Lung (tissue), 12 donors: ENCODE data around the gene AK2. TPM values are rescaled to one million over a fixed set of nuclear protein-coding genes. Genes with fewer than 3 reads are reported as not detected.

Experiments used
- ATAC-seq: fragments of 200-7000 bp; cut with Tn5 transposase; one replicate; pipeline ENCODE4 v1.9.1; 2020; ENCODE audit warnings: moderate number of reproducible peaks; ENCODE audit not compliant: insufficient read depth, low FRiP score
- DNase-seq, 3 donors: peaks; one replicate each; pipeline ENCODE4 v3.0.0-alpha.2; 2013 to 2017
- H3K27ac ChIP-seq, 2 donors: one replicate each; pipeline ENCODE4 v1.5.1; 2013; ENCODE audit warnings: mild to moderate bottlenecking in 2 of 2, moderate library complexity in 2 of 2, control low read depth in 1 of 2, inconsistent platforms in 1 of 2, low read depth in 1 of 2, low read length in 1 of 2
- H3K27me3 ChIP-seq, 3 donors: one replicate each; pipeline ENCODE4 v1.5.1; 2013; ENCODE audit warnings: low read length in 2 of 3; ENCODE audit not compliant: control insufficient read depth in 3 of 3, insufficient read depth in 3 of 3
- H3K36me3 ChIP-seq, 4 donors: one replicate each; pipeline ENCODE4 v1.5.1; 2013; ENCODE audit warnings: low read length in 4 of 4, mild to moderate bottlenecking in 1 of 4, moderate library complexity in 1 of 4; ENCODE audit not compliant: control insufficient read depth in 4 of 4, insufficient read depth in 4 of 4
- H3K4me1 ChIP-seq, 5 donors: one replicate each; pipeline ENCODE4 v1.5.1; 2013; ENCODE audit warnings: low read length in 5 of 5, mild to moderate bottlenecking in 2 of 5, moderate library complexity in 1 of 5; ENCODE audit not compliant: control insufficient read depth in 5 of 5, insufficient read depth in 5 of 5
- H3K4me3 ChIP-seq: one replicate; pipeline ENCODE4 v1.5.1; 2013; ENCODE audit warnings: mild to moderate bottlenecking, control low read depth, moderate library complexity
- H3K9ac ChIP-seq, 2 donors: one replicate each; pipeline ENCODE4 v1.5.1; 2013; ENCODE audit warnings: low read length in 2 of 2, control low read depth in 1 of 2; ENCODE audit not compliant: insufficient read depth in 1 of 2
- H3K9me3 ChIP-seq, 4 donors: one replicate each; pipeline ENCODE4 v1.5.1; 2013; ENCODE audit warnings: low read length in 3 of 4, mild to moderate bottlenecking in 1 of 4, moderate library complexity in 1 of 4; ENCODE audit not compliant: control insufficient read depth in 4 of 4, insufficient read depth in 3 of 4
- WGBS, 2 donors: extraction: QIAGEN DNeasy Blood & Tissue Kit; methylation state at CpG; one replicate each; pipeline ENCODE4 v1.1.7; 2013; 5-methylcytosine and 5-hydroxymethylcytosine counted together
- polyA plus RNA-seq, 2 donors: library from polyadenylated mRNA; stranded (reverse); fragments of 200-250 nt; gene quantifications; one replicate each; pipeline ENCODE4 v1.2.1, GENCODE V29; 2013
- total RNA-seq, 2 donors: library from RNA; depleted of rRNA in 1 of 2; stranded (reverse); fragments of >200 nt in 1 of 2; gene quantifications; one replicate each; pipeline ENCODE4 v1.2.1, GENCODE V29; 2014 to 2021
- TF ChIP-seq, protein P1 (sequence below): IDR thresholded peaks from 2 replicates; pipeline ENCODE4 v1.5.1; 2012; ENCODE audit warnings: mild to moderate bottlenecking; ENCODE audit errors: control extremely low read depth, extremely low read depth
- donor health status: control.
- donor health status: control.
- donor health status: Bipolar disorder and iron deficiency.
- donor health status: healthy.
- donor health status: DM: yes; HTN: yes; CAD: no.

AK2 gene
- total and polyA plus RNA-seq, 4 donors: 86.8 to 127 (median 101) TPM

DNA sequence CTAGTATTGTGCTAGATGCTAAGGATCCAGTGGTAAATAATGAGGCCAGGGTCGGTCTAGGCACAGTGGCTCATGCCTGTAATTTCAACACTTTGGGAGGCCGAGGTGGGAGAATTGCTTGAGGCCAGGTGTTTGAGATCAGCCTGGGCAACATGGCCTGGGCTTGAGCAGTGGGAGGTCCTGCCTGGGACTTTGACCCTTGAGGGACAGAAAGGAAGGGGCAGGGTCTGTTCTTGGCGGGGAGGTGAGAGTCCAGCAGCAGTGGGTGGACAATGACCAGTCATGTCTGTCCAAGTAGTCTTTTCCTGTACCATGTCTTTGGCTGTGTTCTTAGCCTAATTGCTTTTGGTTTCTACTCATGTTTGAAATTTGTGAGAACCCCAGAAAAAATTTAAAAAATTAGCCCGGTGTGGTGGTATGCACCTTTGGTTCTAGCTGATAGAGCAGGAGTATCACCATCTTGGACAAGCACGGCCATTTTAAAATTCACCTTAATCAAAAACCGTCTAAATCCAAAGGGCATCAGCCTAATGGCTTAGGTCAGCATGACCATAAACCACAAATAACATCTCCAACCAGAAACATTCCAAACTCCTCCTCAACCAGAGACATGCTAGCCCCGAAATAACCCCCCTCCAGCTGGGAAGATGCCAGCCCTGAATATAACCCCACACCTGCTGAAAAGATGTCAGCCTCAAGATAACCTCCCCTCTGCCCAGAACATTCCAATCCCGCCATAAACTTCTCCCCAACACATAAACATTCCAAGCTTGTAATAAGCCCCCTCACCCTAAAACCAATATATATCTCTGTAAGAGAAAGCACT is 6.8 kb upstream of the AK2 start:
- Histone ChIP-seq H3K4me1 (peaks cover 0 to 5% (median 0%) of the 10 kb centered on the region in 5 donors), H3K4me3 (no peak overlapping the region), H3K9me3 (no peaks in the 10 kb centered on the region), H3K36me3 (no peaks in the 10 kb centered on the region), H3K27me3 (no peaks in the 10 kb centered on the region), H3K27ac (no peak overlapping the region), H3K9ac (no peak overlapping the region)
- WGBS, 2 donors: 77 to 86% methylated on average over 8 of the region's 8 CpGs
- TF ChIP-seq, protein P1, sequence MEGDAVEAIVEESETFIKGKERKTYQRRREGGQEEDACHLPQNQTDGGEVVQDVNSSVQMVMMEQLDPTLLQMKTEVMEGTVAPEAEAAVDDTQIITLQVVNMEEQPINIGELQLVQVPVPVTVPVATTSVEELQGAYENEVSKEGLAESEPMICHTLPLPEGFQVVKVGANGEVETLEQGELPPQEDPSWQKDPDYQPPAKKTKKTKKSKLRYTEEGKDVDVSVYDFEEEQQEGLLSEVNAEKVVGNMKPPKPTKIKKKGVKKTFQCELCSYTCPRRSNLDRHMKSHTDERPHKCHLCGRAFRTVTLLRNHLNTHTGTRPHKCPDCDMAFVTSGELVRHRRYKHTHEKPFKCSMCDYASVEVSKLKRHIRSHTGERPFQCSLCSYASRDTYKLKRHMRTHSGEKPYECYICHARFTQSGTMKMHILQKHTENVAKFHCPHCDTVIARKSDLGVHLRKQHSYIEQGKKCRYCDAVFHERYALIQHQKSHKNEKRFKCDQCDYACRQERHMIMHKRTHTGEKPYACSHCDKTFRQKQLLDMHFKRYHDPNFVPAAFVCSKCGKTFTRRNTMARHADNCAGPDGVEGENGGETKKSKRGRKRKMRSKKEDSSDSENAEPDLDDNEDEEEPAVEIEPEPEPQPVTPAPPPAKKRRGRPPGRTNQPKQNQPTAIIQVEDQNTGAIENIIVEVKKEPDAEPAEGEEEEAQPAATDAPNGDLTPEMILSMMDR: no peak
- no peak for ATAC-seq
- DNase-seq: no peak

DNA sequence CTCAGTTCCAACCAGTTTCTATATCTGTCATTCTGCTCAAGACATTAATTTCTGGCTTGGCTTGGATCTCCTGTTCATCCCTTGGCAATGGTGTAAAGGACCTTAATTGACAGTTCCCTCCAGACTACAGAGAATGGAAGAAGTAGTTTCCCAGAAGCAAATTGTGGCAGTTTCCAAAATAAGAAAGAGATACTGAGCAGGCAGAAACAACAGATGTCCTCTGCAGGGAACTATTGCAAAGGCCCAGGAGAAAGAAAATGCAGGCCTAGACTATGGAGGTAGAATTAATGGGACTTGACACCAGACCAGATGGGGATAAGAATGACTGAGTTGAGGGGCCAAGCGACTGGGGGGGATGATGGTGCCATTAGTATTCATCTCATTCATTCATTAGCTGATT is 6.1 kb upstream of the AK2 start:
- DNase-seq: no peak
- Histone ChIP-seq H3K4me3 (no peak overlapping the region), H3K4me1 (peaks cover 0 to 5% (median 0%) of the 10 kb centered on the region in 5 donors), H3K27me3 (no peaks in the 10 kb centered on the region), H3K9ac (no peak overlapping the region), H3K27ac (no peak overlapping the region), H3K36me3 (no peaks in the 10 kb centered on the region), H3K9me3 (no peaks in the 10 kb centered on the region)
- ATAC-seq: no peak
- TF ChIP-seq, protein P1: no peak
- WGBS, 2 donors: 54 to 96% methylated on average over 1 of the region's 1 CpG

DNA sequence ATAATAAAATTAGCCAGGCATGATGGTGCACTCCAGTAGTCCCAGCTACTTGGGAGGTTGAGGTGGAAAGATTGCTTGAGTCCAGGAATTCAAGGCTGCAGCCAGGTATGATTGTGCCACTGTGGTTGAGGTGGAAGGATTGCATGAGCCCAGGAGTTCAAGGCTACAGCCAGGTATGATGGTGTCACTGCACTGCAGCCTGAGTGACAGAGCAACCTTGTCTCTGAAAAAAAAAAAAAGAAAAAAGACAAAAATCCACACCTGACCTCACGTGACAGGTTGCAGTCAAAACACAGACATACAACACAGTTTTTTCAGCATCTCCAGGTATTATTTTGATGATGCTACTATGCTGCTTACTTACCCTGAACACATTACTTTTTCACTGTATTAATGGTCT is 4.3 kb upstream of the AK2 start:
- WGBS, 2 donors: 87 to 89% methylated on average over 1 of the region's 1 CpG

More for the DNA sequence above, 4.3 kb upstream of the AK2 start:
- H3K36me3 ChIP-seq: peaks cover 0 to 4% (median 0%) of the 10 kb centered on the region in 4 donors
- no peak overlapping the region for H3K9ac ChIP-seq
- H3K27ac ChIP-seq: no peak overlapping the region
- DNase-seq: no peak
- peaks cover 0 to 6% (median 1%) of the 10 kb centered on the region in 5 donors for H3K4me1 ChIP-seq
- ATAC-seq: no peak
- TF ChIP-seq, protein P1: no peak
- no peaks in the 10 kb centered on the region for H3K27me3 ChIP-seq
- no peak overlapping the region for H3K4me3 ChIP-seq
- H3K9me3 ChIP-seq: no peaks in the 10 kb centered on the region
